K562 (cell line): ENCODE results near the gene C1QL2. TPM values are rescaled to one million over a fixed set of nuclear protein-coding genes. Genes with fewer than 3 reads are reported as not detected.

Experiments used
- ADNP ChIP-seq: fragments of 200-800 bp; sonication (Bioruptor generic); IDR thresholded peaks from 2 replicates; pipeline ENCODE4 v1.6.1; 2016; ENCODE audit warnings: missing genetic modification characterization, missing compliant biosample characterization
- ARHGAP35 ChIP-seq: fragments of 450-650 bp; IDR thresholded peaks from 2 replicates; pipeline ENCODE4 v1.6.1; 2018; ENCODE audit not compliant: partially characterized antibody
- CBX2 ChIP-seq: fragments of 200-600 bp; sonication (generic); IDR thresholded peaks from one replicate; pipeline ENCODE4 v1.6.1; 2012; ENCODE audit warnings: mild to moderate bottlenecking, low read length, inconsistent platforms; ENCODE audit not compliant: insufficient read depth, poor library complexity, severe bottlenecking
- FUS ChIP-seq: fragments of 200-400 bp; formaldehyde crosslinking; optimal IDR thresholded peaks from 2 replicates; pipeline ENCODE3; 2017; ENCODE audit warnings: low read depth, low read length
- HES1 ChIP-seq: fragments of 450-650 bp; IDR thresholded peaks from 2 replicates; pipeline ENCODE4 v1.6.1; 2016; ENCODE audit warnings: low read depth, mild to moderate bottlenecking, moderate library complexity
- IRF2 ChIP-seq: sonication (generic); formaldehyde crosslinking; IDR thresholded peaks from 2 replicates; pipeline ENCODE4 v1.8.1; 2022; ENCODE audit warnings: mild to moderate bottlenecking, missing genetic modification reagents
- JUN ChIP-seq, 2 experiments: sonication (generic) in 1 of 2; formaldehyde crosslinking in 1 of 2; IDR thresholded peaks; 2 replicates each; pipeline versions ENCODE4 v1.6.1 to v1.8.0; 2012 to 2022; ENCODE audit warnings: borderline replicate concordance in 2 of 2, mild to moderate bottlenecking in 2 of 2, improper control_type of control experiment in 1 of 2, low read depth in 1 of 2, low read length in 1 of 2, missing genetic modification reagents in 1 of 2
- MLLT1 ChIP-seq, 2 experiments: fragments of 450-650 bp; IDR thresholded peaks; 2 replicates each; pipeline ENCODE4 v1.6.1; 2016
- NCOA6 ChIP-seq: fragments of 450-650 bp; IDR thresholded peaks from 2 replicates; pipeline ENCODE4 v1.6.1; 2017; ENCODE audit warnings: mild to moderate bottlenecking
- NFXL1 ChIP-seq: fragments of 450-650 bp; formaldehyde crosslinking; IDR thresholded peaks from 2 replicates; pipeline ENCODE4 v1.4.0; 2021; ENCODE audit warnings: mild to moderate bottlenecking
- RB1 ChIP-seq: fragments of 450-650 bp; IDR thresholded peaks from 2 replicates; pipeline ENCODE4 v1.6.1; 2017; ENCODE audit warnings: low read depth, mild to moderate bottlenecking
- THRB ChIP-seq: fragments of 450-650 bp; formaldehyde crosslinking; conservative IDR thresholded peaks from 2 replicates; pipeline ENCODE4 v1.4.0; 2022; ENCODE audit warnings: mild to moderate bottlenecking, missing genetic modification characterization
- TRIM28 ChIP-seq: fragments of 450-650 bp; IDR thresholded peaks from 2 replicates; pipeline ENCODE4 v1.6.1; 2017
- USF1 ChIP-seq: sonication (generic); formaldehyde crosslinking; IDR thresholded peaks from 2 replicates; pipeline ENCODE4 v1.9.0; 2022; ENCODE audit warnings: mild to moderate bottlenecking, missing genetic modification reagents
- XRCC3 ChIP-seq: fragments of 450-650 bp; IDR thresholded peaks from 2 replicates; pipeline ENCODE4 v1.6.1; 2017; ENCODE audit warnings: mild to moderate bottlenecking, moderate library complexity
- XRCC4 ChIP-seq: IDR thresholded peaks from one replicate; pipeline ENCODE4 v1.6.1; 2011; ENCODE audit not compliant: insufficient read depth, insufficient read length; ENCODE audit errors: extremely low read depth
- ZBTB49 ChIP-seq: sonication (generic); formaldehyde crosslinking; IDR thresholded peaks from 2 replicates; pipeline ENCODE4 v1.8.0; 2022; ENCODE audit warnings: missing genetic modification reagents, mild to moderate bottlenecking, borderline replicate concordance
- ZNF395 ChIP-seq: fragments of 200-800 bp; sonication (Bioruptor generic); IDR thresholded peaks from 2 replicates; pipeline ENCODE4 v1.6.1; 2017; ENCODE audit warnings: missing genetic modification characterization, missing compliant biosample characterization
- ZNF41 ChIP-seq: fragments of 250-450 bp; sonication (Bioruptor Pico); conservative IDR thresholded peaks from 2 replicates; pipeline ENCODE4 v1.4.0; 2020; ENCODE audit warnings: mild to moderate bottlenecking
- polyA plus RNA-seq, 8 experiments: library from polyadenylated mRNA; depleted of rRNA in 4 of 8; stranded (reverse) in 5 of 8; unstranded in 3 of 8; fragments of >200 nt; fragmentation: Nextera tagmentation in 2 of 8; fragmentation: Illumina TruSeq in 1 of 8; extraction: Ambion mirVana in 2 of 8; extraction: Trizol in 1 of 8; gene quantifications; 2 replicates each; pipeline versions ENCODE4 v1.2.1 to v1.2.3, GENCODE V29; 2011 to 2014; ENCODE audit warnings: inconsistent platforms in 1 of 8, missing spikeins in 1 of 8
- total RNA-seq, 7 experiments: library from RNA; depleted of rRNA in 6 of 7; stranded (reverse); fragments of >200 nt in 6 of 7; fragmentation: Illumina TruSeq in 2 of 7; extraction: Trizol in 2 of 7; gene quantifications; 2 replicates each; pipeline versions ENCODE4 v1.2.1 to v1.2.3, GENCODE V29; 2011 to 2021; ENCODE audit warnings: low replicate concordance in 1 of 7

Gene C1QL2
- total and polyA plus RNA-seq, 9 of the 15 experiments (the other 6 are each of a cell fraction or from before 2014, with no cell fraction given): not detected

- TF ChIP-seq ZBTB49 (CRISPR knock-in tag) (no peak), XRCC4 (no peak), JUN (IDR thresholded peaks at IDR 0.05; ENCODE audit: borderline replicate concordance, low read depth, low read length) (no peak), JUN (CRISPR knock-in tag; IDR thresholded peaks at IDR 0.05; ENCODE audit: borderline replicate concordance) (no peak), THRB (CRISPR knock-in tag) (no peak), ADNP (tag) (no peak), FUS (no peak), NCOA6 (no peak), TRIM28 (no peak), NFXL1 (CRISPR knock-in tag) (no peak), USF1 (CRISPR knock-in tag) (no peak), XRCC3 (no peak), ZNF41 (CRISPR knock-in tag) (no peak), IRF2 (CRISPR knock-in tag) (no peak), HES1 (no peak), MLLT1 (IDR thresholded peaks at IDR 0.05) (no peak), ZNF395 (CRISPR knock-in tag) (no peak), RB1 (no peak), ARHGAP35 (no peak), CBX2 (no peak)
Observed at GRCh38 chr2:119136872-119137271, 21.7 kb downstream of the C1QL2 start (continued).
